NB4 (cell line): ENCODE measurements around the gene PPP1R9B.

ENCODE experiments used
- MYC ChIP-seq: IDR thresholded peaks from 2 replicates; pipeline ENCODE4 v1.6.1; 2011; ENCODE audit warnings: low read depth, low read length
- POLR2A ChIP-seq: IDR thresholded peaks from 2 replicates; pipeline ENCODE4 v1.6.1; 2011; ENCODE audit warnings: mild to moderate bottlenecking; ENCODE audit not compliant: insufficient read length; ENCODE audit errors: extremely low read depth
- TF ChIP-seq, protein P1 (sequence below): IDR thresholded peaks from one replicate; pipeline ENCODE4 v1.5.1; 2012; ENCODE audit warnings: low read depth, low read length
- TF ChIP-seq, protein P2 (sequence below): IDR thresholded peaks from 2 replicates; pipeline ENCODE4 v1.6.1; 2011; ENCODE audit warnings: low read depth, low read length

DNA sequence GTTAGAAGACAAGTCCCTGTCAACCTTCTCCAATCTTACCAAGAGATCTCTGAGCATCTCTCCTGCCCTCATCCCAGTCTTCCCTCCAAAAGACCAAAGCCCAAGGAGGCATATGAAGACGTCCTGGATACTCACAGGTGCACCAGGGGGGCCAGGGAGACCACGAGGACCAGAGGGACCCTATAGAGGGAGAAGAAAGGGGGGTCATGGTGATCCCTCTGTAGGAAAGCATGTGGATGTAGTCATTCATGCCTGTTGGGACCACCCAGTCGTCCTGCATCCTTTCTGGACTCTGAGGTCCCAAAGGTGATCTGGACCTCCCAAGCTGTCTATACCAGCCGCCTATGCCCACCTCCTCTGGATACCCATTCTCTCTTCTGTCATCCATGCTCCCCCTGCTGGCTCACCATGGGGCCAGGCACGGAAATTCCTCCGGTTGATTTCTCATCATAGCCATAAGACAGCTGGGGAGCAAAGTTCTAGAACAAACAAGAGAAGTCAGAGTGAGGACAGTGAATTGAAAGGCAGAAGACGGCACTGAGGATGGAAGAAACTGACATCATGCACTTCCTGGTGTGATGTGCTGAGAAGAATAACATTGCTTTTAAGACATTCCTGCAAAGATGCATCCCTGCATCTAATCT is 47.7 kb upstream of the PPP1R9B start:
- TF ChIP-seq, protein P1, sequence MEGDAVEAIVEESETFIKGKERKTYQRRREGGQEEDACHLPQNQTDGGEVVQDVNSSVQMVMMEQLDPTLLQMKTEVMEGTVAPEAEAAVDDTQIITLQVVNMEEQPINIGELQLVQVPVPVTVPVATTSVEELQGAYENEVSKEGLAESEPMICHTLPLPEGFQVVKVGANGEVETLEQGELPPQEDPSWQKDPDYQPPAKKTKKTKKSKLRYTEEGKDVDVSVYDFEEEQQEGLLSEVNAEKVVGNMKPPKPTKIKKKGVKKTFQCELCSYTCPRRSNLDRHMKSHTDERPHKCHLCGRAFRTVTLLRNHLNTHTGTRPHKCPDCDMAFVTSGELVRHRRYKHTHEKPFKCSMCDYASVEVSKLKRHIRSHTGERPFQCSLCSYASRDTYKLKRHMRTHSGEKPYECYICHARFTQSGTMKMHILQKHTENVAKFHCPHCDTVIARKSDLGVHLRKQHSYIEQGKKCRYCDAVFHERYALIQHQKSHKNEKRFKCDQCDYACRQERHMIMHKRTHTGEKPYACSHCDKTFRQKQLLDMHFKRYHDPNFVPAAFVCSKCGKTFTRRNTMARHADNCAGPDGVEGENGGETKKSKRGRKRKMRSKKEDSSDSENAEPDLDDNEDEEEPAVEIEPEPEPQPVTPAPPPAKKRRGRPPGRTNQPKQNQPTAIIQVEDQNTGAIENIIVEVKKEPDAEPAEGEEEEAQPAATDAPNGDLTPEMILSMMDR: peak; percentile 86
- TF ChIP-seq, protein P2, sequence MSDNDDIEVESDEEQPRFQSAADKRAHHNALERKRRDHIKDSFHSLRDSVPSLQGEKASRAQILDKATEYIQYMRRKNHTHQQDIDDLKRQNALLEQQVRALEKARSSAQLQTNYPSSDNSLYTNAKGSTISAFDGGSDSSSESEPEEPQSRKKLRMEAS: 0 out of 2 replicates have a peak, but pooled peaks have one; percentile 23
- TF ChIP-seq POLR2A (no peak), MYC (no peak)
